IMR-90 (cell line): ENCODE results near the gene TNS3.

Source experiments
- BHLHE40 ChIP-seq: fragments of 150-350 bp; IDR thresholded peaks from 2 replicates; pipeline ENCODE4 v1.6.1; 2016; ENCODE audit warnings: mild to moderate bottlenecking, low read depth, low read length
- CEBPB ChIP-seq: IDR thresholded peaks from 2 replicates; pipeline ENCODE4 v1.6.1; 2012; ENCODE audit warnings: low read depth, low read length, improper control_type of control experiment
- CHD1 ChIP-seq: IDR thresholded peaks from 2 replicates; pipeline ENCODE4 v1.6.1; 2012; ENCODE audit warnings: low read depth, low read length, improper control_type of control experiment
- ELK1 ChIP-seq: fragments of 150-350 bp; IDR thresholded peaks from 2 replicates; pipeline ENCODE4 v1.6.1; 2016; ENCODE audit warnings: low read depth, mild to moderate bottlenecking, low read length, moderate library complexity, borderline replicate concordance
- FOS ChIP-seq: fragments of 150-350 bp; IDR thresholded peaks from 2 replicates; pipeline ENCODE4 v1.6.1; 2016; ENCODE audit warnings: low read depth, low read length
- MAFK ChIP-seq: IDR thresholded peaks from 2 replicates; pipeline ENCODE4 v1.6.1; 2012; ENCODE audit warnings: low read depth, low read length, improper control_type of control experiment
- MXI1 ChIP-seq: IDR thresholded peaks from 2 replicates; pipeline ENCODE4 v1.6.1; 2012; ENCODE audit warnings: low read depth, mild to moderate bottlenecking, low read length, moderate library complexity, borderline replicate concordance
- POLR2A ChIP-seq: IDR thresholded peaks from 2 replicates; pipeline ENCODE4 v1.6.1; 2012; ENCODE audit warnings: mild to moderate bottlenecking, low read depth, low read length
- RAD21 ChIP-seq: IDR thresholded peaks from 2 replicates; pipeline ENCODE4 v1.6.1; 2012; ENCODE audit warnings: low read length, improper control_type of control experiment
- RCOR1 ChIP-seq: IDR thresholded peaks from 2 replicates; pipeline ENCODE4 v1.6.1; 2012; ENCODE audit warnings: mild to moderate bottlenecking, low read length, improper control_type of control experiment; ENCODE audit not compliant: insufficient replicate concordance
- RFX5 ChIP-seq: IDR thresholded peaks from 2 replicates; pipeline ENCODE4 v1.8.0; 2012; ENCODE audit warnings: low read depth, mild to moderate bottlenecking, low read length, moderate library complexity
- SMC3 ChIP-seq: fragments of 150-350 bp; IDR thresholded peaks from 2 replicates; pipeline ENCODE4 v1.6.1; 2016; ENCODE audit warnings: low read depth, mild to moderate bottlenecking, antibody characterized with exemption, low read length, moderate library complexity
- USF2 ChIP-seq: fragments of 150-350 bp; IDR thresholded peaks from 2 replicates; pipeline ENCODE4 v1.6.1; 2017; ENCODE audit warnings: mild to moderate bottlenecking, antibody characterized with exemption, low read length, low read depth
- TF ChIP-seq, protein P1 (sequence below): conservative IDR thresholded peaks from 2 replicates; pipeline ENCODE4 v1.5.1; 2012; ENCODE audit warnings: mild to moderate bottlenecking, low read depth, low read length, improper control_type of control experiment

- TF ChIP-seq RAD21 (no peak), POLR2A (no peak), BHLHE40 (no peak), CEBPB (no peak), MXI1 (no peak), ELK1 (no peak), FOS (no peak), SMC3 (no peak), USF2 (no peak), RCOR1 (no peak), MAFK (no peak), CHD1 (no peak), RFX5 (no peak)
- TF ChIP-seq, protein P1, sequence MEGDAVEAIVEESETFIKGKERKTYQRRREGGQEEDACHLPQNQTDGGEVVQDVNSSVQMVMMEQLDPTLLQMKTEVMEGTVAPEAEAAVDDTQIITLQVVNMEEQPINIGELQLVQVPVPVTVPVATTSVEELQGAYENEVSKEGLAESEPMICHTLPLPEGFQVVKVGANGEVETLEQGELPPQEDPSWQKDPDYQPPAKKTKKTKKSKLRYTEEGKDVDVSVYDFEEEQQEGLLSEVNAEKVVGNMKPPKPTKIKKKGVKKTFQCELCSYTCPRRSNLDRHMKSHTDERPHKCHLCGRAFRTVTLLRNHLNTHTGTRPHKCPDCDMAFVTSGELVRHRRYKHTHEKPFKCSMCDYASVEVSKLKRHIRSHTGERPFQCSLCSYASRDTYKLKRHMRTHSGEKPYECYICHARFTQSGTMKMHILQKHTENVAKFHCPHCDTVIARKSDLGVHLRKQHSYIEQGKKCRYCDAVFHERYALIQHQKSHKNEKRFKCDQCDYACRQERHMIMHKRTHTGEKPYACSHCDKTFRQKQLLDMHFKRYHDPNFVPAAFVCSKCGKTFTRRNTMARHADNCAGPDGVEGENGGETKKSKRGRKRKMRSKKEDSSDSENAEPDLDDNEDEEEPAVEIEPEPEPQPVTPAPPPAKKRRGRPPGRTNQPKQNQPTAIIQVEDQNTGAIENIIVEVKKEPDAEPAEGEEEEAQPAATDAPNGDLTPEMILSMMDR = no peak
Measured at GRCh38 chr7:47419471-47419870, 162.4 kb downstream of the TNS3 start.
